GM11168 (cell line): Measurements from ENCODE around the gene CAMTA1.
"Not testable (repeated sequence)": the region's sequence is repeated elsewhere in the genome, so short reads cannot be mapped to it uniquely, and the experiment has no call there.

Experiments
- in situ Hi-C: fragments of 300-500 bp; cut with MboI; formaldehyde crosslinking; loops from one replicate; pipeline ENCODE4 v1.12.0; 2022; ENCODE audit warnings: low sequenced_read_pairs; ENCODE audit not compliant: unreplicated experiment

Gene CAMTA1

DNA sequence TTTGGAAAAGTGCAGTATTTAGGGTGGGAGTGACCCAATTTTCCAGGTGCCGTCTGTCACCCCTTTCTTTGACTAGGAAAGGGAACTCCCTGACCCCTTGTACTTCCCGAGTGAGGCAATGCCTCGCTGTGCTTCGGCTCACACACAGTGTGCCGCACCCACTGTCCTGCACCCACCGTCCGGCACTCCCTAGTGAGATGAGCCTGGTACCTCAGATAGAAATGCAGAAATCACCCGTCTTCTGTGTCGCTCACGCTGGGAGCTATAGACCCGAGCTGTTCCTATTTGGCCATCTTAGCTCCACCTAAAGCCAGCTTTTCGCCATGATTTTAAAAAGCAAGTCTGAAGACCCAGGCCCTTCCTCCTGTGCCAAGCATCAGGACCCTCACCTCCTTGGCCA lies 632.4 kb downstream of the CAMTA1 start:
- in situ Hi-C loops = not testable (repeated sequence)

DNA sequence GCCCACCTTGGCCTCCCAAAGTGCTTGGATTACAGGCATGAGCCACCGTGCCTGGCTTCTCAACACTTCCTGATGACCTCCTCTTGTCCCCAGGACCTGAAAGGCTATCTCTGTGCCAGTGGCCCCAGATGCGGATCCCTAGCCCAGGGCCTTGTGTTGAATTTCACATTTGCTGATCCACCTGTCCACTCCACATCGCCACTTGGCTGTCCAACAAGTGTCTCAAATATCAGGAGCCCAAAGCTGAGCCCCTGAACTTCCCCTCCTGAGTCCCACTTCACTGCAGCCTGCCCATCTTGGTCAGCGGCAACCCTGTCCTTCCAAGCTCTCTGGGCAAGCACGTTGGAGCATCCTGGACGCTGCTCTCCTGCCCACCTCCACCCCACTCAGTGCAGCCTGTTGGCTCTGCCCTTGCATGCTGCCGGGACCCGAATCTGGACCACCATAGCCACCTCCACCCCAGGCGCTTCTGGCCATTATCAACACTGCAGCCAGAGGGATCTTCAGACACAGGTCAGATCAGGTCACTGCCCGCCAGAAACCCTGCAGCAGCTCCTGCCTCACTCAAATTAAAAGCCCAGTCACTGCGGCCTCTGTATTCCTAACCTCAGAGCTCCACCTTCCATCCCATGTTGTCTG lies 633.3 kb downstream of the CAMTA1 start:
- in situ Hi-C loops = no loop called here

DNA sequence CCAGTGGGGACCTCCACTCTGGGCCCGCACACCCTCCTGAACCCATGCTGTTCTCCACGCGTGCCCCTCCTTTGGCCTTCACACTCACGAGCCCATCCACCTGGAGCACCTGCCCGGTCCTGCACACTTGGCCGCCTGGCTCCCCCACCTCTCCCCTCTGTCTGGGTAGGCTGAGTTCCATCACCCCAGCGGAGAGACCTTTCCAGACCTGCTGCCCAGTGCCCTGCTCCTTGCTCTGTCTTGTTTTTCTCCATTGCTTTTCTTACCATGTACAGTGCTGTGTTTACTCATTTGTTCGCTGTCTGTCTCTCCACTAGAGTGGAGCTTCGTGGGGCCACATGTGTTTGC lies 634.8 kb downstream of the CAMTA1 start:
- in situ Hi-C loops = no loop called here

DNA sequence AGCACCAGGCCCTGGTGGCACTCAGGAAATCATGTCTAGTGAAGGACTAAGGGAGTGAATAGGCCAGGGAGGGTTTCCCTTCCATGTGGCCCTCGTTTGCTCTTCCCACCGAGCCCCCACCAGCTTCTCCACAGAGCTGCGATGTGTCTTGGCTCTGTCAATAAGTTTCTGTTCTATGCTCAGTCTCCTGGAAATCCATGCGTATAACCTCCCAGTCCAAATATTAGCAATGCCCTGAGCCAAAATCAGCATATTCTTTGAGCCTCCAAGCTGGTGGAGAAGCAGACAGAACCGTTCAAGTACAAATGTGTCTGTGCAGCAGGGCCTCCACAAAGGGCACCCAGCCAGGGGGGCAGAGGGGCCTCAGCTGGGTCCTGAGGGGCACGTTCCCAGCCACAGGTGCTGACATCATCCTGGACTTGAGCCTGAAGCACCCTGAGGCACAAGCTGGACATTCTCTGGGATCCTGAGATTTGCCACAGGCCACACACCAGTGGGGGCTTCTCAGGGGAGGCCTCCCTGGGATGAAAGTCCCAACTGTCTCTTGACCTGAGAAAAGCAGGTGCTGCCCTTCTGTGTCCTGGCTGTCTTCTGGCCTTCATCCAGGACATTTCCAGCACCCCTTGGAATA lies 635.3 kb downstream of the CAMTA1 start:
- in situ Hi-C loops = no loop called here

DNA sequence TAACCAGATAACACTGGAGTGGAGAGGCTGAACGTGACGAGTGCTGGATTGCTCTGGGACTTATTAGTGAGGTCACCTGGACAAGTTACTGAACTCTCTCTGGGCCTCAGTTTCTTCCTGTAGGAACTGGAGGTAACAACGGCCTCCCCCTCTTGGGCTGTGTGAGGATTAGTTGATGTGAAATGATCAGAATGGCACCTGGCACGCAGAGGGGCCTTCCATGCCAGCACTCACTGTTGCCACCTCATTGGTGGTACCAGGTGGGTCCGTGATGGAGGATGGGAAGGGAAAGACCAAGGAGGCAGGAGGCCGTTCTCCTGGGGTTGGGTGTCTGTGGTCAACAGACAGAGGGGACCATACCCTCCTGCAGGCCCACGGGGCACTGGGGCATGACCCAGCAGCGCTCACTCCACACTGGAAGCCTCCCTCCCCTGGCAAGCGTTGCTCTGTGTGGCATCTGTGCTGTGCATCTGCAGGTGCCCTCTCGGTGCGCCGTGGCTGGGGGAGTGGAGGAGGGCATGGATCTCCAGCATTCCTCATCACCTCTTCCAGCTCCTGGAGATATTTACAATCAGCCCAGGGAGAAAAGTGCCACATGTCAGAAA lies 636.3 kb downstream of the CAMTA1 start:
- in situ Hi-C loops = no loop called here

DNA sequence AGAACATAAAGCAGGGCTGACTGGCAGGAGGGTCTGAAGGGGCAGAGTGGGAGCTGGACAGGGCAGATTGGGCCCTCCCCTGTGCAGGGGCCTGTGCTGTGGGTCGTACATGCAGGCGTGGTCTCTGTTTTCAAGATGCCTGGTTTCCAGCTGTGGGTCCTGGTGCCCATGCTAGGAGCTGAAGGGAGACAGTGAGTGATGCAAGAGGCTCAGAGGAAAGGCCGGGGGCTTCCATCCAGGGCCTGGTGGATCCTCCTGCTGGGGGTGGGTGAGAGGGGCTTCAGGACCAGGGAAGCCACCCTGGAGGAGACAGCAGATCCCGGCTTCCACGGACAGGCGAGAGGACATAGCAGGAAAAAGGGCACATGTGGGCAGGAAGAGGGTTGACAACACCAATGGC lies 636.8 kb downstream of the CAMTA1 start:
- in situ Hi-C loops = no loop called here

DNA sequence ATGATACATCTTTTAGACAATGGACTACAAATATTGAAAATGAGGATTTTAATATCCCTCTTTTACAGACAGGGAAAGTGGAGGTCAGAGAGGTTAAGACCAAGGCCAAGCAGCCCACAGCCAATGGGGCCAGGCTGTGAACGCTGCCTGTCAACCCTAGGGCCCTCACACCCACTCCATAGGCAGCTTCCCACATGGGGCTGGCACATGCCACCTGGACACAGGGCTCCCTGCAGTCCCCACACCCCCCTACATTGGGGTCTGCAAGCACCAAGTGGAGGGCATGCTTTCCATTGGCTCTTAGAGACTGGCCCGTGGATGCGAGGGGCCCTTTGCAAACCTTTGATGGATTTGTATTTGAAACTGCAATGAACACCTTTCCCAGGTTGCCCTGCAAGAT lies 637.3 kb downstream of the CAMTA1 start:
- in situ Hi-C loops = no loop called here

DNA sequence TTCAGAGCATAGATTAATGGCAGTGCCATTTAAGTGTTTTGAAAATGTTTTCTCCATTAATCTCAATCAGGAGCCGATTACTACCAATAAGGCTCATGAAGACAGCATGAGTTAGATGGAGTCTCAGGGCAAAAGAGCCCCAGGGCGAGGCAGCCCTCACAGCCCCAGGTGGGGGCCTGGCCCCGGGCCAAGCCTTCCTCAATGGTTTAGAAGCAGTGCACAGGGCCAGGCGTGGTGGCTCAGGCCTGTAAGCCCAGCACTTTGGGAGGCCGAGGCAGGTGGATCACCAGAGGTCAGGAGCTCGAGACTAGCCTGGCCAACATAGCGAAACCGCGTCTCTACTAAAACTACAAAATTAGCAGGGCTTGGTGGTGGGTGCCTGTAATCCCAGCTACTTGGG lies 637.7 kb downstream of the CAMTA1 start:
- in situ Hi-C loops = no loop called here

DNA sequence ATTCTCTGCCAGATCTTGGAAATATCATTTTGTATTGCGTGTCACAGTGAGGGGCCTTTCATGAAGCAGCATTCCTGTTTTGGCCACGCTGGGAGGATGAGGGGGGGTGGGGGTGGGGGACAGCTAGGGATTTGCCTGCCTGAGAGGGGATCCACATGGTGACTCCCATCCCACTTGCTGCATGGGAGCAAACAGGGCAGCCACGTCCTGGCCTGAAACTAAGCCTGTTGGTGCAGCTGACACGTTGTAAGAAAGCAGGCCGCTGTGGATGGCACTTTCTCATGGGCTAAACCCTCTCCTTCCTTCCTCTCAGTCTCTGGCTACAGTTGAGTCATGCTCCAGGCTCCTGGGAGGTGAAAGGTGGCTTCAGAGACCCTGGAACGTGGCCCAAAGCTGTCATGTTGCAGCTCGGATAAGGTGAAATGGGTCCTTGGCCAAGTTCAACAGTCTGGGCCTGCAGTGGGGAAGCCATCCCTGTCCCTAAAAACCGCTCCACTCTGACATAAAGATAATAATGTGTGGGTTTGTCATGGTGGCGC lies 639.2 kb downstream of the CAMTA1 start:
- in situ Hi-C loops = no loop called here

DNA sequence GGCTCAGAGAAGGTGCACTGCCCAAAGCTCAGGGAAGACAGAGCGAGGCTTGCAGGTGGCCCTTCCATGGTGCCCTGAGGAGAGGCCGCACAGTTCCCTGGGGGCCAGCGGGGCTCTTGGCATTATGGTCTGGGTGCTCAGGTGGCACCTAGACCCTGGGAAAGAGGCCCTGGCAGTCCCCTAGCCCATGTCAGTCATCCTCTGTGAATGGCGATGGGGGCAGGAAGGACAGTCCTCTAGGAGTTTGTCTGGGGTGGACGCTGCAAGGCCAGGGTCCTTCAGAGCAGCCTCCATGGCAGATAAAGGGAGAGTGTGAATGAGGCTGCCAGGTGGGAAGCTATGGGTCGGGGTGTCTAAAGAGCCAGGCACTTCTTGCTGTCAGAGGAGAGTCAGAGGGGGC lies 640.0 kb downstream of the CAMTA1 start:
- in situ Hi-C loops = no loop called here

DNA sequence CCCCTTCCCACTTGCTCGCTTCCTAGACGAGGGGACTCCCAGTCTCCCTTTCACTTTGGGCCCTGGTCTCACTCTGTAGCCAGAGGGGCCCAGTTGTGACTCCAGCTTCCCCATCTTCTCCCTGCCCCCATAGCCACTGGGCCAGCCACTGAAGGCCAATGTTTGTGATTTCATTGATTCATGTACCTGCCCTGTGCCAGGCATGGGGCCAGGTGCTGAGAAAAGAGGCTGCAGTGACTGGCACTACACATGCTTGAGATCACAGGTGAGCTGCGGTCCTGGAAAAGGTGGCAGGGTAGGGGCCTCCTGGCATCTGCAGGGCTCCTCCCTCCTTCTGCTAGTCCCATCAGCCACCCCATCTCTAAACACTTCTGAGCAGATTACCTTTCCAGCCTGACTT lies 640.5 kb downstream of the CAMTA1 start:
- in situ Hi-C loops = no loop called here

DNA sequence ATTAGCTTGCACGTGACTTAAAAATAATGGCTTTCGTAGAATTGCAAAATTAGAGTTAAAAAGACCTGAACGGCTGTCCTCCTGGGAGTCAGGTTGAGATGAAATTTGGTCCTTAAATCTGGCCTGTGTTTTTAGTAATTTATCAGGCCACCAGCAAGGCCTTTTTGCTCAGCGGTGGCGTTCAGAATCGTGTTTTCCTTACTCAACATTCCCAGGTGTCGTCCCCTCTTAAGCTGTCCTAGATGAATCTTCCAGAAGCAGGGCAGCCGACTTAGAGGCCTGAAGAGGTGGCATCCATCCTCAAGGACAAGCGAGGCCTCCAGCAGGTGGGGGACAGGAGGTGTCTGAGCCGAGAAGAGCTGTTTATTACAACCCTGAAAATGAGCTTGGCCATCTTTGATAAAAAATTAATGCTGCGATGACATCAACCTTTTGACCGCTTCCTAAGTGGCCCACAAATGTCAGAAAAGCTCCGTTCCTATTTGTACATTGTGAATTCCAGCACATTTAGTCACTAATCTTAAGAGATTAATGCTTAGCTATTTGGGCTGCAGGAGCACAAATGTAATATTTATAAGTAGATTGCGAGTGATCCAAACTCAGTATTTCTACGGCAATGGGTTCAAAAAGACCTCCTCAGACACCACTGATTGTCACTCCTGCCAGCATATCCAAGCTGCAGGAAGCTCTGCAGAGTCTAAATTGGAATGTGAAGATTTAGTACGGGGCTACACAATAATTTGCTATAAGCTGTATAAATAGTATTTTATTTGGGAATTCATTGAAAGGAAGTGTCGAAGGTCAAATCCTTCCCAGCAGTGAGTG lies 641.7 kb downstream of the CAMTA1 start:
- in situ Hi-C loops = no loop called here

DNA sequence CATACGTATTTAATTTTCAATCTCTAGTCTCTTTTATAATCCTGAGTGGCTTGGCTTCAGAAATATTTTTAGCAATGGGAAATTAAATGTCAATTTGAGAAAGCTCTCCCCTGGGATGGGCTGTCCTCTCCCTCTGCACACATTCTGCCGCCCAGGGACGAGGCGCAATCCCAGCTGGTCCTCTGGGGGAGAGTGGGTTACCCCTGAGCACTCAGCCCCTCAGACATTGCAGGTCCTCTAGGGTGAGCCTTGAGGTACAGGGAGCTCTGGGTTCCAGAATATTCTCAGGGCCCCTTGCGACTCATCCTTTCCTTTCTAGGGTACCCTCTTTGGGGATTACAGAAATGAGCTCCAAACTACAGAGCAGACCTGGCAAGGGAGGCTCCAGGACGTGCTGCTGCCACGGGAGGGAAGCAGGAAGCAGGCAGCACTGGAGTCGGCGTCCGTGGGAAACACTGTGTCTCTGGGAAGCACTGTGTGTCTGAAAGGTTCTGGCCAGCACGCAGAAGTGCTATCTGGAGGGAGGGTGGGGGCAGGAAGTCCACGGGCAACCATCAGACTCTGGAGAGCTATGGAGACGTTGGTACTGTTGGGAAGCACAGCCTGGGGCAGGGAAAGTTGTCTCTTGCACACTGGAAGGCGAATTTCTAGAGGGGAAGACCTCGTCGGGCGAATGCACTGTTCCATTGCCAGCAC lies 642.5 kb downstream of the CAMTA1 start:
- in situ Hi-C loops = no loop called here

DNA sequence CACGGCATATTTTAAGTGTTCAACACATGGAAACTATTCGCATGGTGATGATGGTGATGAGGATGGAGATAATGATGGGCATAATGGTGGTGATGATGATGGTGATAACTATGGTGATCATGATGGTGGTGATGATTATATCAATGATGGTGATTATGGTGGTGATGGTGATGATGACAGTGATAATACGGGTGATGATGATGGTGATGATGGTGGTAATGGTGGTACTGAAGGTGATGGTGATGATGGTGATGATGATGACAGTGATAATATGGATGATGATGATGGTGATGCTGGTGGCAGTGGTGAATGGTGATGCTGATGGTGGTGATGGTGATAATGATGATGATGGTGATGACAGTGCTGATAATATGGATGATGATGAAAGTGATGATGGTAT lies 644.0 kb downstream of the CAMTA1 start:
- in situ Hi-C loops = no loop called here

DNA sequence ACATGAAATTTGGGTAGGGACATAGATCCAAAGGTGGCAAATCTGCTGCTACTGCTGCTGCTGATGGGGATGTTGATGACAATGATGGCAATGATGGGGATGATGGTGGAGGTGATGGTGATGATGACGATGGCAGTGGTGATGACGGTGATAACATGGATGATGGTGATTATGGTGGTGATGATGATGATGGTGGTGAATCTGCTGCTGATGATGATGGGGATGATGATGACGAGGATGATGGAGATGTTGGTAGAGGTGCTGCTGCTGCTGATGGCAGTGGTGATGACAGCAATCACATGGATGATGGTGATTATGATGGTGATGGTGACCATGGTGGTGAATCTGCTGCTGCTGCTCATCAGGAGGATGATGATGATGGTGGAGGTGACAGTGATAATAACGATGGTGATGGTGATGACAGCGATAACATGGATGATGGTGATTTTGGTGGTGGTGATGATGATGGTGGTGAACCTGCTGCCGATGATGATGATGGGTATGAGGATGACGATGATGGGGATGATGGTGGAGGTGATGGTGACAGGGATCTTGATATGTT lies 644.9 kb downstream of the CAMTA1 start:
- in situ Hi-C loops = no loop called here

DNA sequence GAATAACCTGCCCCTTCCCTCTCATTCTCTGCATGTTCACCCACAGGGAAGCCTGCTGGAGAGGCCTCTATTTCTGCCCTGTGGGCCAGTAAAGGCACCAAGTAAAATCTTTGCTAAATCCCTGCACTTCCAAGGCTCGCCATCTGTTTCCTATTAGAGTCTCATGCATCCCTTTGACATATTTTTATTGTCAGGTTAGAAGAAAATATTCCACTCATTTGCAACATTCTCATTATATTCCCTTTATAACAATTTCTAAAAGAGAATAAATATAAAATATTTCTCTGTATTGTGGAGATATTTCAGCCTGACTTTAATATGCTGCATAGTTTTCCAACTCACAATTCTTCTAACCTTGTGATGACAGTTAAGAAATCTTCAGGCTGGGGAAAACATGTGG lies 645.4 kb downstream of the CAMTA1 start:
- in situ Hi-C loops = no loop called here

DNA sequence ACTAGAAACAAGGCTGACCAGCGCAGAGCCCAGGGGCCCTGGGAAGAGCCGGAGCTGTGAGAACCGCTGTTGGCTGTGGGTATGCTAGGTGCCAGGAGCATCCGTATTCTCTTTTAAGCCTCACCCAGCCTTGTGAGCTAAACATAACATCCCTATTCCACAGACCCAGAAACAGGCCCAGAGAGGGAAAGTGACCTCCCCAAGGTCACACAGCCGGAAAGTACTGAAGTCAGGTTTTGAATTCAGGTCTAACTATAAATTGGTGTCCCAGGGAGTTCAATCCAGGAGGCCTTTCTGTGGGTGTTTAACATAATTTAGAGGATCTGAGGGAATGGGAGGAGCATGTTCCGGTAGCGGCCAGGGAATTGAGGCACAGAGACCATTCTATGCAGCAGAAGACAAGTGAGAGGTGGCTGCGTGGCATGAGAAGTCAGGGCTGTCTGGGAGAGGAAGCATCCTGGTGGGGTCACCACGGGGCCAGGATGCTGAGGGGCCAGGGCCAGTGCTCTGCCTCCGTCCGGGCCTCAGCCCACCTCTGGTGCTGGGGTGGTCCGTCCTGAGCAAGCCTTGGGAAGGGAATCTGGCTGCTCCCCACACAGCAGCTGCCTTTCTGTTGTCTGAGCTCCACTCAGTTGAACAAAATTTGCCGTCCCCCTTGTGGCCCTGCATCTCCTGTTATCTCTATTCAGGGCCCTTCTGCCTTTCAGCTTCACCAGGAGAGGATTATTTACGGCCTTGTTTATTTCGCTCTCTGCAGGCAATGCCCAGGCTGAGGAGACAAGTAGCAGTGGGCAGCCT lies 647.0 kb downstream of the CAMTA1 start:
- in situ Hi-C loops = no loop called here

DNA sequence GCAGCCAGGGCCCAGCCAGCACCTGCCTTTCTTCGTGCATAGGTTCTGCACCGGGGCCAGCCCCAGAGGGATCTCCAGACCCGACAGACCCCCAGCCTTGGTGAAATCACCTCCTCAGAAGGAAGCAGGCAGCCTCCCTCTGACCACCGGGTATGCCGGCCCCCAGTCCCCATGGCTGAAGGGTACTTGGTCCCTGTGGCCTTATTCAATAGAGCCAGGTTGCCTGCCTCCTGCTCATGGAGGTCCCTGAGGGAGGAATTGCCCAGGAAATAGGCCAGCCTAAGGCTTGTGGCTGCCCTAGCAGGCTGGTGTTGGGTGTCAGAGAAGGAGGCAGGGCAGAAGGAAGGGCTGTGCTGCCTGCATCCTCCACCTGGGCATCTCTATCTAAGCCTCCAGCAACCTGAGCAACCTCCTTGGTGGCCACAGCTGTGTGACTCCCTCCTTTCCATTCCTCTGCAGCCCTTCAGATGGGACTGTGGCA lies 647.7 kb downstream of the CAMTA1 start:
- in situ Hi-C loops = no loop called here

DNA sequence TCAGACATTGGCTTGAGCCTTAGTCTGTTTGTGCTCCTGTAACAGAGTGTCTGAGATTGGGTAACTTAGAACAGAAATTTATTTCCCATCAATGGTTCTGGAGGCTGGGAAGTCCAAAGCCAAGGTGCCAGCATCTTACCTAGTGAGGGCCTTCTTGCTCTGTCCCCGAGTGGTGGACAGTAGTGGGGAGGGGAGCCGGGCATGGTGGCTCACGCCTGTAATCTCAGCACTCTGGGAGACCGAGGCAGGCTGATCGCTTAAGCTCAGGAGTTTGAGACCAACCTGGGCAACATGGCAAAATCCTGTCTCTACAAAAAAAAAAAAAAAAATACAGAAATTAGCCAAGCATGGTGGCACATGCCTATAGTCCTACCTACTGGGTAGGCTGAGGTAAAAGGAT lies 649.3 kb downstream of the CAMTA1 start:
- in situ Hi-C loops = no loop called here
